Natural killer cell (primary cell): ENCODE results near the gene POC1A. TPM values are rescaled to one million over a fixed set of nuclear protein-coding genes. Genes with fewer than 3 reads are reported as not detected.

ENCODE experiments used
- ATAC-seq, 3 donors: fragments of 150-1000 bp in 2 of 3; fragments of 200-7000 bp in 1 of 3; cut with Tn5 transposase; 1 replicate in 1 of 3; 2 replicates in 2 of 3; pipeline ENCODE4 v1.10.0; 2021; ENCODE audit warnings: mild to moderate bottlenecking in 2 of 3, moderate library complexity in 2 of 3
- DNase-seq, 2 donors: peaks; one replicate each; pipeline versions ENCODE4 v3.0.0 to v3.0.0-alpha.2; 2013 to 2021; ENCODE audit warnings: mixed read lengths in 1 of 2
- H3K27ac ChIP-seq: one replicate; pipeline ENCODE4 v1.5.1; 2013; ENCODE audit warnings: mild to moderate bottlenecking, low read length
- H3K27me3 ChIP-seq: one replicate; pipeline ENCODE4 v1.6.1; 2013; ENCODE audit warnings: low read length; ENCODE audit not compliant: control insufficient read depth, insufficient read depth
- H3K36me3 ChIP-seq: one replicate; pipeline ENCODE4 v1.6.1; 2013; ENCODE audit warnings: low read length; ENCODE audit not compliant: control insufficient read depth, insufficient read depth
- H3K4me1 ChIP-seq: one replicate; pipeline ENCODE4 v1.6.1; 2013; ENCODE audit warnings: low read length; ENCODE audit not compliant: control insufficient read depth, insufficient read depth
- H3K4me3 ChIP-seq: one replicate; pipeline ENCODE4 v1.5.1; 2013; ENCODE audit warnings: low read length
- H3K9me3 ChIP-seq: one replicate; pipeline ENCODE4 v1.6.1; 2013; ENCODE audit warnings: low read length; ENCODE audit not compliant: control insufficient read depth, insufficient read depth
- H3K27ac Mint-ChIP-seq, 2 donors: one replicate each; pipeline ENCODE4 v1.8.0; 2022; ENCODE audit warnings: mild to moderate bottlenecking in 2 of 2, mixed read lengths in 2 of 2, moderate library complexity in 1 of 2
- H3K27me3 Mint-ChIP-seq, 2 donors: one replicate each; pipeline ENCODE4 v1.8.0; 2022; ENCODE audit warnings: low read depth in 2 of 2, mixed read lengths in 2 of 2
- H3K36me3 Mint-ChIP-seq: one replicate; pipeline ENCODE4 v1.8.0; 2022; ENCODE audit warnings: mixed read lengths
- H3K4me1 Mint-ChIP-seq, 2 donors: one replicate each; pipeline ENCODE4 v1.8.0; 2022; ENCODE audit warnings: mixed read lengths in 2 of 2
- H3K4me3 Mint-ChIP-seq: one replicate; pipeline ENCODE4 v1.8.0; 2022; ENCODE audit warnings: mild to moderate bottlenecking, moderate library complexity, mixed read lengths
- H3K9me3 Mint-ChIP-seq, 2 donors: one replicate each; pipeline ENCODE4 v1.8.0; 2022; ENCODE audit warnings: mixed read lengths in 2 of 2
- WGBS: methylation state at CpG from one replicate; pipeline ENCODE4 v1.1.7; 2013; ENCODE audit warnings: missing lambda C conversion rate; ENCODE audit not compliant: insufficient coverage; 5-methylcytosine and 5-hydroxymethylcytosine counted together
- intact Hi-C: fragments of 100-400 bp; cut with micrococcal nuclease; formaldehyde crosslinking; loops from one replicate; pipeline ENCODE4 v1.14.2; 2022
- total RNA-seq, 4 donors: library from RNA; stranded (reverse); fragments of 120-200 nt in 1 of 4; gene quantifications; one replicate each; pipeline versions ENCODE4 v1.2.3 to v1.2.4, GENCODE V29; 2013 to 2022
- TF ChIP-seq, protein P1 (sequence below): fragments of 200-600 bp; IDR thresholded peaks from one replicate; pipeline ENCODE4 v1.8.0; 2022; ENCODE audit warnings: antibody characterized with exemption

Gene POC1A
- total RNA-seq, 3 donors from 2014 or later (not counting 1 experiment from before 2014, with no cell fraction given) = 1.3 to 2.6 (median 2.4) TPM

DNA sequence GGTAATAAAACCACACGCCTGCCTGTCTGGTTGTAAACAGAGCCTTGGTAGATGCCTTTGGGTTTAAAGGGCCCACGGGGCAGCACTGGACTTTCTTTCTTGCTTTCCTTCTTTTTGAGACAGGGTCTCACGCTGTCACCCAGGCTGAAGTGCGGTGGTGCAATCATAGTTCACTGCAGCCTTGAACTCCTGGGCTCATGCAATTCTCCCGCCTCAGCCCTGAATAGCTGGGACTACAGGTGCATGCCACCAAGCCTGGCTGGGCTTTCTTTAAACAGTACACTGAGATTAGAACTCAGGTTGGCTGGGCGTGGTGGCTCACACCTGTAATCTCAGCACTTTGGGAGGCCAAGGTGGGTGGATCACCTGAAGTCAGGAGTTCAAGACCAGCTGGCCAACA lies 42.2 kb downstream of the POC1A start:
- TF ChIP-seq, protein P1, sequence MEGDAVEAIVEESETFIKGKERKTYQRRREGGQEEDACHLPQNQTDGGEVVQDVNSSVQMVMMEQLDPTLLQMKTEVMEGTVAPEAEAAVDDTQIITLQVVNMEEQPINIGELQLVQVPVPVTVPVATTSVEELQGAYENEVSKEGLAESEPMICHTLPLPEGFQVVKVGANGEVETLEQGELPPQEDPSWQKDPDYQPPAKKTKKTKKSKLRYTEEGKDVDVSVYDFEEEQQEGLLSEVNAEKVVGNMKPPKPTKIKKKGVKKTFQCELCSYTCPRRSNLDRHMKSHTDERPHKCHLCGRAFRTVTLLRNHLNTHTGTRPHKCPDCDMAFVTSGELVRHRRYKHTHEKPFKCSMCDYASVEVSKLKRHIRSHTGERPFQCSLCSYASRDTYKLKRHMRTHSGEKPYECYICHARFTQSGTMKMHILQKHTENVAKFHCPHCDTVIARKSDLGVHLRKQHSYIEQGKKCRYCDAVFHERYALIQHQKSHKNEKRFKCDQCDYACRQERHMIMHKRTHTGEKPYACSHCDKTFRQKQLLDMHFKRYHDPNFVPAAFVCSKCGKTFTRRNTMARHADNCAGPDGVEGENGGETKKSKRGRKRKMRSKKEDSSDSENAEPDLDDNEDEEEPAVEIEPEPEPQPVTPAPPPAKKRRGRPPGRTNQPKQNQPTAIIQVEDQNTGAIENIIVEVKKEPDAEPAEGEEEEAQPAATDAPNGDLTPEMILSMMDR = no peak
- WGBS = 95% methylated on average over 6 of the region's 6 CpGs
- intact Hi-C loops = no loop called here
- no peaks in the 10 kb centered on the region for H3K9me3 ChIP-seq
- H3K4me3 ChIP-seq = no peak overlapping the region
- Mint-ChIP-seq H3K9me3 (no peaks in the 10 kb centered on the region), H3K27me3 (no peaks in the 10 kb centered on the region), H3K27ac (no peak overlapping the region), H3K36me3 (no peaks in the 10 kb centered on the region), H3K4me1 (peaks cover 22 to 31% of the 10 kb centered on the region in 2 donors), H3K4me3 (no peak overlapping the region)
- H3K36me3 ChIP-seq = no peaks in the 10 kb centered on the region
- no peak for ATAC-seq
- no peaks in the 10 kb centered on the region for H3K27me3 ChIP-seq
- DNase-seq = no peak
- no peak overlapping the region for H3K27ac ChIP-seq
- H3K4me1 ChIP-seq = peaks cover 24% of the 10 kb centered on the region

- no peaks in the 10 kb centered on the region for H3K9me3 ChIP-seq
- 45% methylated on average over 2 of the region's 2 CpGs for WGBS
- intact Hi-C loops = no loop called here
- Mint-ChIP-seq H3K4me1 (peaks cover 22 to 31% of the 10 kb centered on the region in 2 donors), H3K4me3 (peak overlapping the region; percentile 65), H3K27me3 (no peaks in the 10 kb centered on the region), H3K9me3 (no peaks in the 10 kb centered on the region), H3K27ac (peak overlapping the region; percentile 86 to 89), H3K36me3 (no peaks in the 10 kb centered on the region)
- no peaks in the 10 kb centered on the region for H3K36me3 ChIP-seq
- peaks cover 24% of the 10 kb centered on the region for H3K4me1 ChIP-seq
- peak overlapping the region; percentile 60 for H3K27ac ChIP-seq
- ATAC-seq = peak; percentile 26 to 60 (median 58)
- TF ChIP-seq, protein P1 = no peak
- no peak for DNase-seq
- H3K4me3 ChIP-seq = no peak overlapping the region
- no peaks in the 10 kb centered on the region for H3K27me3 ChIP-seq
Measured at GRCh38 chr3:52110502-52110901, 43.7 kb downstream of the POC1A start.

DNA sequence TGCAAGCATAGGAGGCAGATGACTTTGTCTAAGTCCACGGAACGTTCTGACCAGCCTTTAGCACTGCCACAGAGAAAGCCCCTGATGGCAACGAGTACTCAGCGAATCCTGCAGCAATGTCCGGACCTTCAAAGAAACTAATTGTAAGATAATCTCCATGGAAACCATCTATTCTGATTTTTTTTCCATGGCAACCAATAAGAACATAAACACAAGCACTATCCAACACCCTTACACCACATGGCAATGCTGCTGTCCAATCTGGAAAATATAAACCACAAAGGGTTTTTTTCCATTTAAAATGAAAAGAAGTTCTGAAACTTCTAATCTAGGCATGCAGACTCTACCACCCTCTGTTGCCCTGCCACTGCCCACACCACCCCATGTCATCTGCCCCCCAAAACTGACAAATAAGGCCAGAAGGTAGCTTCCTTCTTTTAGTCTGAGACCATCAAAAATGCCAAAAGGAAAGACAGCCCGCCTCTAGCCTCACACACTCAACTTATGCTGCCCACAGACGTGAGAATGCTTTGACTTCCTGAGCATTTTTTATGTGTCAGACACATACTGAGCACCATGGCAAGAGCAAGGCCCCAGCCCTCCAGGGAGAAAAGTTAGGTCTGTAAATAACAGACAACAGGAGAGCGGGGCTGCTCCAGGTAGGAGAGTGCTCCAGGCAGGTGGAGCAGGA lies 44.5 kb downstream of the POC1A start:
- H3K4me3 ChIP-seq = no peak overlapping the region
- intact Hi-C loops = no loop called here
- Mint-ChIP-seq H3K27me3 (no peaks in the 10 kb centered on the region), H3K4me1 (peaks cover 22 to 31% of the 10 kb centered on the region in 2 donors), H3K36me3 (no peaks in the 10 kb centered on the region), H3K9me3 (no peaks in the 10 kb centered on the region), H3K27ac (peak overlapping the region; percentile 86 to 89), H3K4me3 (peak overlapping the region; percentile 65)
- WGBS = 55% methylated on average over 8 of the region's 8 CpGs
- H3K36me3 ChIP-seq = no peaks in the 10 kb centered on the region
- no peaks in the 10 kb centered on the region for H3K27me3 ChIP-seq
- peak overlapping the region; percentile 60 for H3K27ac ChIP-seq
- ATAC-seq (peak; percentile 77 to 92 (median 81)), DNase-seq (no peak)
- TF ChIP-seq, protein P1 = no peak
- H3K9me3 ChIP-seq = no peaks in the 10 kb centered on the region
- H3K4me1 ChIP-seq = peaks cover 24% of the 10 kb centered on the region
